NCI-H2171 (cell line): ENCODE results near the gene TLE4.

Experiments
- DNase-seq: peaks from one replicate; lab custom pipeline; 2025; lab: John Stamatoyannopoulos, UW

TLE4 gene

GRCh38 chr9:79665369-79665768 lies 93.6 kb downstream of the TLE4 start:
- no peak for DNase-seq

GRCh38 chr9:79665931-79666330 lies 94.2 kb downstream of the TLE4 start:
- no peak for DNase-seq

GRCh38 chr9:79667120-79667519 lies 95.4 kb downstream of the TLE4 start:
- no peak for DNase-seq

- no peak for DNase-seq
Measured at GRCh38 chr9:79667817-79668436, 96.2 kb downstream of the TLE4 start.

DNA sequence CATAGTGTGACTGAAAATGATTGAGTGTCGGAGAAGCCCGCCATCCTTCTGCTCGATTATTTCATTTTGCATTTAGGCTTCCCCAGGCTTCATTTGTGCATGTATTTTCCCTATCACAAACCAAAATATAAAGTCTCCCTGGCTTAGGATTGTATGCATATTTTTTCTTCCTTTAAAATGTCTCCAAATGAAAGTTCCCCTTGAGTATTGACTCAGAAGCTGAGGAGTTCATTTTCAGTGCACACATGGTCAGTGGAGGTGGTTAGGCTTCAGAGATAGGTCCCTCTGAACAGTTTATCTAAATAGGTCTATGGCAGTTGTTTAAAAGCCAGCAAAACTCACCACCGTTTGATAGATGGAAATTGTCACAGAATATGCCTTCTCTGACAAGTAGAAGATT lies 97.2 kb downstream of the TLE4 start:
- no peak for DNase-seq

GRCh38 chr9:79670269-79670961 lies 98.7 kb downstream of the TLE4 start:
- no peak for DNase-seq

DNA sequence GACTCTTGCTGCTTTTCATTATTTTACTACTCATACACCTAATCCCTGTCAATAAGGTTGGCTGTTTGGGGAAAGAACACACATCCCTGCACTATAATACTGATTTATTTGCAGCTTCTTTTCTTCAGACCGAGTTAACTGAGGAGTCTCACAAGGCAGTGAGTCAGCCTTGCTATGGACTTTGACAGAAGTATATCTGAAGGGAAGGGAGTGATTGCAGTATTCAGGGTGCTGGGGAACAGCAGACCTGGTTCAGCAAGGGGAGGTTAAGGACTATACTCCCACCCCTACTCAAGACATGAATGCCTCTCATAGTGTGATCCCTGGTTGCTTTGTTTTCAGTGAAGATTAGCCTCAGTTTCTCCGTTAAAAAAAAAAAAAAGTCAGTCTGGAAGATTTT lies 99.8 kb downstream of the TLE4 start:
- DNase-seq = no peak

DNA sequence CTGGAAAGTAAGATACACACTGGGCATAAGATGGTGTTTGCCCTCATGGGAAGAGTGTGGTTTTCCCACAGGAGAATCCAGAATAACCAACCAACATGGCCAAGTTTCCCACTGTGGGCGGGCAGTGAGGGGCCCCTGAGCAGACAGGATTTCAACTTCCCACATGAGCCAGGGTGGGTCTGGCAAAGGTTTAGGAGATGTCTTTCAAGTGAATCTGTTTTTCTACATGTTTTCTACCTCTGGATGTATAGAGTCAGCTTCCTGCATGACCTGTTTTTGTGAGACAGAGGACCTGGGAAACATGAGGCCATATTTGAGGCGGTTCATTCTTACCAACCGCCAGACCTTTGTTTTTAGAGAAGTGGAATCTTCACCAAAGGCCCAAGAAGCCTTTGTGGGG lies 100.5 kb downstream of the TLE4 start:
- DNase-seq = no peak

GRCh38 chr9:79672891-79673290 lies 101.1 kb downstream of the TLE4 start:
- no peak for DNase-seq

- DNase-seq = no peak
Measured at GRCh38 chr9:79673614-79674013, 101.8 kb downstream of the TLE4 start.

GRCh38 chr9:79674052-79674777 lies 102.5 kb downstream of the TLE4 start:
- no peak for DNase-seq

GRCh38 chr9:79681576-79681975 lies 109.8 kb downstream of the TLE4 start:
- no peak for DNase-seq

- DNase-seq = no peak
Measured at GRCh38 chr9:79682076-79682736, 110.4 kb downstream of the TLE4 start.

- DNase-seq = no peak
Measured at GRCh38 chr9:79684059-79684458, 112.3 kb downstream of the TLE4 start.

- peak; percentile 13 for DNase-seq
Measured at GRCh38 chr9:79684711-79685575, 113.2 kb downstream of the TLE4 start.

GRCh38 chr9:79685577-79685976 lies 113.8 kb downstream of the TLE4 start:
- no peak for DNase-seq

- no peak for DNase-seq
Measured at GRCh38 chr9:79686381-79687130, 114.8 kb downstream of the TLE4 start.

DNA sequence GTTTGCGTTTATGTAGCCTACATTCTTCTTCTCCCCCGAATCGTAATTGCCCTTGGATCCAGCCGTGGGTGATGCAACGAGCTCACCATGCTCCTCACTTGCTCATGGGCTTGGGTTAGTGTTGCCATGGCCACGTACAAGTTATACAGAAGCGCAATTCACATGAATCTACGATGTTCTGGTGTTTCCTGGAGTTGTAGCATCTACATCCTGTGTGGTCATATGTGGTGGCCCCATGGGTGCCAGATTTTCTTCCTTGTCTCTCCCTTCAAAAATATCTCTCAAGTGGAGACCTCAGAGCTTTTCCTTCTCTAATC lies 115.3 kb downstream of the TLE4 start:
- no peak for DNase-seq

GRCh38 chr9:79688363-79688762 lies 116.6 kb downstream of the TLE4 start:
- DNase-seq = no peak

- no peak for DNase-seq
Measured at GRCh38 chr9:79689576-79689975, 117.8 kb downstream of the TLE4 start.

GRCh38 chr9:79691496-79691895 lies 119.7 kb downstream of the TLE4 start:
- DNase-seq = no peak
